Measurements from ENCODE around the gene ITGAD. TPM values are rescaled to one million over a fixed set of nuclear protein-coding genes. Genes with fewer than 3 reads are reported as not detected.

The ITGAD gene
- total and polyA plus RNA-seq, 2 of the 13 experiments (the other 11 are each of a cell fraction or from before 2014, with no cell fraction given) = not detected

DNA sequence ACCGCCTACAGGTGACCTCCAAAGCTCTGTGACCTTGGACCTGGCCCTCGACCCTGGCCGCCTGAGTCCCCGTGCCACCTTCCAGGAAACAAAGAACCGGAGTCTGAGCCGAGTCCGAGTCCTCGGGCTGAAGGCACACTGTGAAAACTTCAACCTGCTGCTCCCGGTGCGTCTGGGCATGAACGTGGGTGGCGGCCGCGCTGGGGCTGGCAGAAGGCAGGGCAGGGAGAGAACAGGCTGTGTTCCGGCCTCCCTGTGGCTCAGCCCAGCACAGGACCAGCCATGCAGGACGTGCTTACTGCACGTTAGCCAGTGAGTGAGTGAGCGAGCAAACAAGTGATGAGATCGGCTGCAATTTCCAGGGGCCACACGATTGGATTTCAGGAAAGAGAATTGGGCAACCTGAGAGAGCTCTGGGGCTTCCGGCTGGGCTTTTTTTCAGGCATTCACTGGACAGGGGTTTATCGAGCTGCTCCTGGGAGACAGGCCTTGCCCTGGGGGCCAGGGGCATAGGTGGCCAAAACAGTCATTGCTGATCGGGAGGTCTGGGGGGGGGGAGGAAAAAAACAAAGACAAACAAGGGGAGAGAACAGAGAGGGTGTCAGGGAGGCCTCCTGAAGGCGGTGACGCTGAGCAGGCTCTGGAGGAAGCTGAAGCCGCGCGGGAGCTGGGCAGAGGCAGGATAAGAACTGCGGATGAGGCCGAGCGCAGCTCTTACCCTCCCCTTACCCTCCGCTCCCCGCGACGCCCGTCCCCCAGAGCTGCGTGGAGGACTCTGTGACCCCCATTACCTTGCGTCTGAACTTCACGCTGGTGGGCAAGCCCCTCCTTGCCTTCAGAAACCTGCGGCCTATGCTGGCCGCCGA, 21.3 kb upstream of the ITGAD start (continued):
- TF ChIP-seq SKI (IDR thresholded peaks at IDR 0.05; ENCODE audit: partially characterized antibody) = no peak
- TF ChIP-seq, protein P1, sequence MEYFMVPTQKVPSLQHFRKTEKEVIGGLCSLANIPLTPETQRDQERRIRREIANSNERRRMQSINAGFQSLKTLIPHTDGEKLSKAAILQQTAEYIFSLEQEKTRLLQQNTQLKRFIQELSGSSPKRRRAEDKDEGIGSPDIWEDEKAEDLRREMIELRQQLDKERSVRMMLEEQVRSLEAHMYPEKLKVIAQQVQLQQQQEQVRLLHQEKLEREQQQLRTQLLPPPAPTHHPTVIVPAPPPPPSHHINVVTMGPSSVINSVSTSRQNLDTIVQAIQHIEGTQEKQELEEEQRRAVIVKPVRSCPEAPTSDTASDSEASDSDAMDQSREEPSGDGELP (IDR thresholded peaks at IDR 0.05; ENCODE audit: borderline replicate concordance, low read depth) = no peak; the same call in 1 of the 2 replicates
- TF ChIP-seq ZBED4 (CRISPR knock-in tag; IDR thresholded peaks at IDR 0.05; ENCODE audit: borderline replicate concordance) = no peak
- 0 out of 2 replicates have a peak, but pooled peaks have one; percentile 33 for TF ChIP-seq RNF2 (conservative IDR thresholded peaks at IDR 0.05; ENCODE audit: low read depth)
- peak; percentile 67; the same call in 1 of the 2 replicates for TF ChIP-seq ZNF792 (CRISPR knock-in tag; IDR thresholded peaks at IDR 0.05)
- no peak for TF ChIP-seq DPF2 (CRISPR knock-in tag; IDR thresholded peaks at IDR 0.05; ENCODE audit: borderline replicate concordance, low read depth)
- TF ChIP-seq MIXL1 (CRISPR knock-in tag; IDR thresholded peaks at IDR 0.05) = no peak
- TF ChIP-seq PRMT3 (CRISPR knock-in tag; IDR thresholded peaks at IDR 0.05; ENCODE audit: borderline replicate concordance, low read depth) = no peak
- TF ChIP-seq, protein P2, sequence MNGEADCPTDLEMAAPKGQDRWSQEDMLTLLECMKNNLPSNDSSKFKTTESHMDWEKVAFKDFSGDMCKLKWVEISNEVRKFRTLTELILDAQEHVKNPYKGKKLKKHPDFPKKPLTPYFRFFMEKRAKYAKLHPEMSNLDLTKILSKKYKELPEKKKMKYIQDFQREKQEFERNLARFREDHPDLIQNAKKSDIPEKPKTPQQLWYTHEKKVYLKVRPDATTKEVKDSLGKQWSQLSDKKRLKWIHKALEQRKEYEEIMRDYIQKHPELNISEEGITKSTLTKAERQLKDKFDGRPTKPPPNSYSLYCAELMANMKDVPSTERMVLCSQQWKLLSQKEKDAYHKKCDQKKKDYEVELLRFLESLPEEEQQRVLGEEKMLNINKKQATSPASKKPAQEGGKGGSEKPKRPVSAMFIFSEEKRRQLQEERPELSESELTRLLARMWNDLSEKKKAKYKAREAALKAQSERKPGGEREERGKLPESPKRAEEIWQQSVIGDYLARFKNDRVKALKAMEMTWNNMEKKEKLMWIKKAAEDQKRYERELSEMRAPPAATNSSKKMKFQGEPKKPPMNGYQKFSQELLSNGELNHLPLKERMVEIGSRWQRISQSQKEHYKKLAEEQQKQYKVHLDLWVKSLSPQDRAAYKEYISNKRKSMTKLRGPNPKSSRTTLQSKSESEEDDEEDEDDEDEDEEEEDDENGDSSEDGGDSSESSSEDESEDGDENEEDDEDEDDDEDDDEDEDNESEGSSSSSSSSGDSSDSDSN (CRISPR knock-in tag; IDR thresholded peaks at IDR 0.05) = no peak
- no peak for TF ChIP-seq ZSCAN12 (CRISPR knock-in tag; IDR thresholded peaks at IDR 0.05)
- TF ChIP-seq GPN1 (CRISPR knock-in tag; IDR thresholded peaks at IDR 0.05; ENCODE audit: borderline replicate concordance) = no peak
- no peak for TF ChIP-seq SOX6 (IDR thresholded peaks at IDR 0.05)
- no peak for TF ChIP-seq SOX6 (CRISPR knock-in tag; IDR thresholded peaks at IDR 0.05)
- no peak for TF ChIP-seq ZNF775 (CRISPR knock-in tag; IDR thresholded peaks at IDR 0.05; ENCODE audit: borderline replicate concordance)
- no peak for TF ChIP-seq DR1 (CRISPR knock-in tag; IDR thresholded peaks at IDR 0.05)
- no peak for TF ChIP-seq ZBTB8A (CRISPR knock-in tag; IDR thresholded peaks at IDR 0.05; ENCODE audit: borderline replicate concordance, low read depth)
- TF ChIP-seq EED (CRISPR knock-in tag; IDR thresholded peaks at IDR 0.05) = no peak
- TF ChIP-seq ZNF33B (CRISPR knock-in tag; IDR thresholded peaks at IDR 0.05) = no peak
- 0 out of 2 replicates have a peak, but pooled peaks have one; percentile 2 for TF ChIP-seq ZNF20 (CRISPR knock-in tag; IDR thresholded peaks at IDR 0.05)
- TF ChIP-seq ZNF574 (CRISPR knock-in tag; IDR thresholded peaks at IDR 0.05) = peak; percentile 29; the same call in 1 of the 2 replicates

All from HepG2 (cell line).